HEK293T (cell line): ENCODE results near the gene ACADSB.

Source experiments
- CTCF ChIA-PET: fragments of 350-600 bp; formaldehyde crosslinking; extraction: SDS; loops from one replicate; lab custom pipeline; 2021; ENCODE audit warnings: antibody characterized with exemption, inconsistent platforms; lab: Yijun Ruan, JAX
- POLR2A ChIA-PET: fragments of 350-600 bp; formaldehyde crosslinking; extraction: SDS; loops from one replicate; lab custom pipeline; 2020; ENCODE audit warnings: antibody characterized with exemption, inconsistent platforms; lab: Yijun Ruan, JAX
- DNase-seq: peaks from one replicate; pipeline ENCODE4 v3.0.0; 2012; ENCODE audit warnings: mixed read lengths; ENCODE audit errors: extremely low spot score
- ARNT ChIP-seq: fragments of 450-650 bp; IDR thresholded peaks from 2 replicates; pipeline ENCODE4 v1.6.1; 2017; ENCODE audit warnings: mild to moderate bottlenecking
- BHLHE40 ChIP-seq: fragments of 450-650 bp; IDR thresholded peaks from 2 replicates; pipeline ENCODE4 v1.6.1; 2016; ENCODE audit warnings: mild to moderate bottlenecking, moderate library complexity, borderline replicate concordance
- CTBP1 ChIP-seq: fragments of 450-650 bp; IDR thresholded peaks from 2 replicates; pipeline ENCODE4 v1.6.1; 2016; ENCODE audit warnings: borderline replicate concordance
- ELF4 ChIP-seq: fragments of 450-650 bp; IDR thresholded peaks from 2 replicates; pipeline ENCODE4 v1.6.1; 2017; ENCODE audit warnings: antibody characterized with exemption
- FOXA1 ChIP-seq: fragments of 450-650 bp; IDR thresholded peaks from 2 replicates; pipeline ENCODE4 v1.6.1; 2016; ENCODE audit warnings: mild to moderate bottlenecking
- FOXK2 ChIP-seq: fragments of 450-650 bp; IDR thresholded peaks from 2 replicates; pipeline ENCODE4 v1.6.1; 2016; ENCODE audit warnings: mild to moderate bottlenecking
- FOXM1 ChIP-seq: fragments of 450-650 bp; IDR thresholded peaks from 2 replicates; pipeline ENCODE4 v1.6.1; 2017; ENCODE audit warnings: mild to moderate bottlenecking, borderline replicate concordance
- HDGF ChIP-seq: fragments of 450-650 bp; IDR thresholded peaks from 2 replicates; pipeline ENCODE4 v1.6.1; 2017; ENCODE audit warnings: antibody characterized with exemption, borderline replicate concordance
- L3MBTL2 ChIP-seq: fragments of 450-650 bp; conservative IDR thresholded peaks from 2 replicates; pipeline ENCODE4 v1.6.1; 2016; ENCODE audit warnings: mild to moderate bottlenecking
- LEF1 ChIP-seq: fragments of 450-650 bp; IDR thresholded peaks from 2 replicates; pipeline ENCODE4 v1.6.1; 2017; ENCODE audit warnings: mild to moderate bottlenecking, borderline replicate concordance
- NFRKB ChIP-seq: fragments of 450-650 bp; IDR thresholded peaks from 2 replicates; pipeline ENCODE4 v1.6.1; 2016; ENCODE audit warnings: mild to moderate bottlenecking, moderate library complexity
- PKNOX1 ChIP-seq: fragments of 450-650 bp; IDR thresholded peaks from 2 replicates; pipeline ENCODE4 v1.6.1; 2016
- SP1 ChIP-seq: fragments of 450-650 bp; IDR thresholded peaks from 2 replicates; pipeline ENCODE4 v1.6.1; 2017
- SUZ12 ChIP-seq: fragments of 450-650 bp; IDR thresholded peaks from 2 replicates; pipeline ENCODE4 v1.6.1; 2016; ENCODE audit warnings: mild to moderate bottlenecking
- TARDBP ChIP-seq: fragments of 450-650 bp; IDR thresholded peaks from 2 replicates; pipeline ENCODE4 v1.6.1; 2016
- ZNF384 ChIP-seq: fragments of 450-650 bp; IDR thresholded peaks from 2 replicates; pipeline ENCODE4 v1.6.1; 2016

Gene ACADSB

DNA sequence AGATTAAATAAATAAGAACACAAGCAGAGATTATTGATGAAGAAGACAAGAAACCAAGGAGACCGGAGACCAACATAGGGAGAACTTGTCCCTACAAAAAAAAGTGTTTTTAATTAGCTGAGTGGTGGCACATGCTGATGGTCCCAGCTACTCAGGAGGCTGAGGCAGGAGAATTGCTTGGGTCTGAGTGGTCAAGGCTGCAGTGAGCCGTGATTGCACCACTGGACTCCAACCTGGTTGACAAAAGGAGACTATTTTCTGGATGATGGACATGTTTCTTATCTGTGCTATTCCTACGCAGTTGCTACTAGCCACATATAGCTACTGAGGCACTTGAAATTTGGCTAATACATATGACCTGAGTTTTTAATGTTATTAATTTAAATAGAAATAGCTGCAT lies 9.9 kb upstream of the ACADSB start:
- ChIA-PET POLR2A (interaction anchor here (1.2 to 2.9 kb wide), 2 partner anchors 9 to 18 kb away, joined by 7 to 14 read pairs; partner anchors contain the start of genes ACADSB, IKZF5 and PSTK), CTCF (interaction anchor here (1.4 kb wide), 1 partner anchor 8 kb away, joined by 3 read pairs; no protein-coding TSS in a partner anchor)
- no peak for TF ChIP-seq BHLHE40
- TF ChIP-seq ARNT, result no peak
- TF ChIP-seq FOXA1, result no peak
- no peak for DNase-seq

DNA sequence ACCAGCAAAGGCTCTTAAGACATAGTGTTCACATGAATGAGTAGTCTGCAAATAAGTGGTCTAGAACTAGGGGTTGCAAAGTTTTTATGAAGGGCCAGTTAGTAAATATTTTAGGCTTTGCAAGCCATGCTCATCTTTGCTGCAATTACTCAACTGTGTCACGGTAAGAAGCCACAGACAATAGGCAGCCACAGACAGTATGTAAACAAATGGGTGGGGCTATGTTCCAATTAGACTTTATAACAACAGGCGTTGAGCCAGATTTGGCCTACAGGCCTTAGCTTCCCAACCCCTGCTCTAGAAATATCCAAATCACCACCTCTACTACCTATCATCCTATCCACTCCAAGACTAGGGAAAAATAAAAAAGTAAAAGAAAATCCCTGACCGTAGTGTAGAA lies 9.5 kb upstream of the ACADSB start:
- no peak for DNase-seq
- POLR2A ChIA-PET, result interaction anchor here (1.2 to 2.9 kb wide), 2 partner anchors 9 to 19 kb away, joined by 7 to 14 read pairs; partner anchors contain the start of genes ACADSB, IKZF5 and PSTK
- no peak for TF ChIP-seq NFRKB
- TF ChIP-seq FOXA1, result no peak
- no peak for TF ChIP-seq ZNF384
- no peak for TF ChIP-seq FOXK2
- no peak for TF ChIP-seq L3MBTL2
- CTCF ChIA-PET, result interaction anchor here (1.4 kb wide), 1 partner anchor 8 kb away, joined by 3 read pairs; no protein-coding TSS in a partner anchor

DNA sequence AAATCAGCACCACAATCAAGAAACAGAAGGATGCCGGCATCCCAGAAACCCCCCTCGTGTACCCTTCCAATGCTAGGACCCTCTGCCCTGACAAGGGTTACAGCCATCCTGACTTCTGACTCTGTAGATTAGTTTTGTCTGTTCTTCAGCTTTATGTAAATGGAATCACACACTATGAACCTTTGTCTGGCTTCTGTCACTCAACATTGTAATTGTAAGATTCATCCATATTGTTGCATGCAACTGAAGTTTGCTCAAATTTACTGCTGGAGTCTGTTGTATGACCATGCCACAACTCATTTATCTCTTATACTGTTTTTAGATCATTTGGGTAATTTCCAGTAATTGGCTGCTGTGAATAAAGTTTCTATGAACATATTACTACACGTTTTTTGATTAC lies 8.7 kb upstream of the ACADSB start:
- no peak for TF ChIP-seq ARNT
- TF ChIP-seq PKNOX1, result 0 out of 2 replicates have a peak, but pooled peaks have one; percentile 33
- TF ChIP-seq ELF4, result no peak
- ChIA-PET POLR2A (interaction anchor here (1.2 to 2.9 kb wide), 2 partner anchors 8 to 20 kb away, joined by 7 to 14 read pairs; partner anchors contain the start of genes ACADSB, IKZF5 and PSTK), CTCF (no interaction called here)
- no peak for DNase-seq

GRCh38 chr10:123001370-123001769 lies 7.4 kb upstream of the ACADSB start:
- TF ChIP-seq SUZ12 (no peak), CTBP1 (no peak), SP1 (no peak), BHLHE40 (no peak)

DNA sequence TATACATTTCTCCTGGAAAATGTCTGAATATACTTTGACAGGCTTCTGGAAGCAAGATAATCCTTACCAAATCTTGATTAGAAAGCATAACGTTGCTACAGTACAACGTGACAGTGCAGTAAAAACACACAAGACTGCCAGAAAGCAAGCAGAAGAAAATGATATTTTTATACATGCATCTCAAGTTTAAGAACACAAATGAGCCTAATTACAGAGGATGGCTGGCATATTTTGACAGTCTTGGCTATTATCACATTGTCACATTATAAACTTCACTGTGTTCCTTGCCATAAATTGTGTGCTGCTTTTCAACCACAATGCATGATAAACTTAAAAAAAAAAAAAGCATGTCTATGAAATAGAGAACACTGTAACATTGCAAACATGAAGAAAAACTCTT lies 4.5 kb upstream of the ACADSB start:
- TF ChIP-seq TARDBP (no peak), ZNF384 (no peak), NFRKB (no peak), ELF4 (no peak)
- no peak for DNase-seq
- ChIA-PET CTCF (no interaction called here), POLR2A (no interaction called here)

More at GRCh38 chr10:123001370-123001769, 7.4 kb upstream of the ACADSB start:
- ChIA-PET POLR2A (no interaction called here), CTCF (no interaction called here)
- DNase-seq, result no peak

- TF ChIP-seq TARDBP (no peak), ZNF384 (no peak), SUZ12 (no peak), L3MBTL2 (peak; percentile 67), FOXM1 (no peak), PKNOX1 (peak; percentile 70), FOXA1 (no peak), FOXK2 (no peak), LEF1 (no peak)
- ChIA-PET CTCF (interaction anchor here (0.5 to 1.1 kb wide), 3 partner anchors 8 to 27 kb away, joined by 3 to 4 read pairs (median 4); no protein-coding TSS in a partner anchor), POLR2A (interaction anchor here (0.8 to 3.3 kb wide), 7 partner anchors 9 to 146 kb away, joined by 3 to 22 read pairs (median 5); partner anchors contain the start of genes BUB3 and PSTK)
- DNase-seq, result peak; percentile 50
These were observed 1.1 kb upstream of the ACADSB start for GRCh38 chr10:123007558-123008354.

DNA sequence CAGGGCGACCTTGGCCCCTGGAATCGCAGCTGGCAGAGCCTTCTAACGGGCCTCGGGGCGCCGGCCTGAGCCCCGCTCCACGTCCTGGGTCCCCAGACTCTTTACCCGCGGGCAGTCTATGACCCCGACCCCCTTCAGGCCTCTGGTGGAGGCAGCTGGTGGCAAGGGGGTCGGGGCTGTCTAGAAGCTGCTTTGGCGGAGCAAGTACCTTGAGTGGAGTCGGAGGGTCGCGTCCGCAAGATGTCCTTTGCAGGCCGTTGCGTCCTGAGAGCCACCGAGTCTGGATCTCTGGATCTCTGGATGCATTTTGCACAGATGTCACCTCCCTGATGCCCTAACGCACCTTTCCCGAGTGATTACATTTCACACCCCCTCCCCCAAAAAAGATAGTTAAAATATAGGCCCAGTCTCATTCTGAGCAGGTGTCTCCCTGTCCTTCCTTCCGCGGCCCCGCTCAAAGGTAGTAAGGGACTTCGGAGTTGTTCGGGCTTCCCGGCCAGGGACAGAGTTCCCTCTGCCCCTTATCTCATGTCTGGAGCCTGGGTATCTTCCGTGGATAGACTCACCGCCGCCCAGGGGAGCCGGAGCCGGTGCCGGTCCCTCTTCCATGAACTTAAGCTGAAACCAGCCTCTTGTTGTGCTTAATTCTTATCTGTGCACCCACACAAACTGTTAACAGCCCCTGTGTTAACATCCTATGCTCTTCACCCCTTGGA lies 457 bp downstream of the ACADSB start:
- TF ChIP-seq CTBP1, result no peak
- no peak for TF ChIP-seq FOXA1
- ChIA-PET CTCF (no interaction called here), POLR2A (interaction anchor here (2.4 to 3.3 kb wide), 2 partner anchors 11 to 28 kb away, joined by 14 to 22 read pairs; partner anchors contain the start of gene PSTK)
- peak; percentile 46 for DNase-seq

- ChIA-PET POLR2A (no interaction called here), CTCF (no interaction called here)
- no peak for TF ChIP-seq NFRKB
- TF ChIP-seq FOXA1, result no peak
- no peak for TF ChIP-seq LEF1
- TF ChIP-seq ELF4, result no peak
- no peak for TF ChIP-seq TARDBP
- TF ChIP-seq BHLHE40, result no peak
- TF ChIP-seq CTBP1, result no peak
- no peak for TF ChIP-seq SP1
- no peak for TF ChIP-seq ARNT
- TF ChIP-seq SUZ12, result no peak
- TF ChIP-seq FOXM1, result no peak
- no peak for TF ChIP-seq HDGF
- no peak for TF ChIP-seq FOXK2
- TF ChIP-seq PKNOX1, result no peak
- no peak for TF ChIP-seq L3MBTL2
- no peak for TF ChIP-seq ZNF384
- DNase-seq, result no peak
These were observed 3.2 kb downstream of the ACADSB start for GRCh38 chr10:123011987-123012386.
